GM12892 (cell line): ENCODE measurements around the gene ENGASE.

Experiments used
- POLR2A ChIP-seq: IDR thresholded peaks from 2 replicates; pipeline ENCODE4 v1.6.1; 2011; ENCODE audit warnings: low read depth, low read length, control low read depth
- POLR2AphosphoS5 ChIP-seq: IDR thresholded peaks from 2 replicates; pipeline ENCODE4 v1.6.1; 2011; ENCODE audit warnings: low read depth, low read length, control low read depth

- TF ChIP-seq POLR2A (no peak), POLR2AphosphoS5 (no peak)
These were observed 6.2 kb downstream of the ENGASE start for GRCh38 chr17:79080761-79081290.
